ENCODE results near the gene CD79A. TPM values are rescaled to one million over a fixed set of nuclear protein-coding genes. Genes with fewer than 3 reads are reported as not detected.

Gene CD79A
- total RNA-seq, 2 experiments from 2014 or later, result 3.7 to 3.8 TPM

GRCh38 chr19:41904118-41904870 is 27.2 kb downstream of the CD79A start:
- H3K4me1 ChIP-seq (ENCODE audit: insufficient read depth, low read length), result peaks cover 48% of the 10 kb centered on the region
- Mint-ChIP-seq H3K27ac (no peak overlapping the region), H3K27me3 (no peaks in the 10 kb centered on the region), H3K4me1 (ENCODE audit: low read depth) (peaks cover 52% of the 10 kb centered on the region), H3K4me3 (no peak overlapping the region), H3K36me3 (ENCODE audit: low read depth) (peaks cover 79% of the 10 kb centered on the region), H3K9me3 (no peaks in the 10 kb centered on the region)
- DNase-seq (no peak), ATAC-seq (ENCODE audit: poor library complexity) (no peak)
- intact Hi-C loops (cut with DNase I, micrococcal nuclease), result no loop called here
- CTCF ChIA-PET, result no interaction called here
- no peak overlapping the region for H3K4me3 ChIP-seq (ENCODE audit: low read length)
- no peaks in the 10 kb centered on the region for H3K27me3 ChIP-seq (ENCODE audit: control insufficient read depth in 1 of 2, insufficient read depth in 2 of 2, low read length in 2 of 2)
- no peaks in the 10 kb centered on the region for H3K9me3 ChIP-seq (ENCODE audit: control insufficient read depth in 1 of 2, insufficient read depth in 1 of 2, low read length in 2 of 2)
- peaks cover 74% of the 10 kb centered on the region for H3K36me3 ChIP-seq (ENCODE audit: insufficient read depth, low read length)
- no peak for TF ChIP-seq CTCF (IDR thresholded peaks at IDR 0.05)
- POLR2A ChIA-PET, result interaction anchor here (1.6 to 8.3 kb wide), 5 partner anchors 16 to 44 kb away, joined by 4 to 92 read pairs (median 31); partner anchors contain the start of genes ARHGEF1 and RPS19
- H3K27ac ChIP-seq (ENCODE audit: low read depth in 1 of 2, low read length in 2 of 2), result no peak overlapping the region

GRCh38 chr19:41905273-41906002 is 28.4 kb downstream of the CD79A start:
- DNase-seq (no peak), ATAC-seq (ENCODE audit: poor library complexity) (no peak)
- Mint-ChIP-seq H3K9me3 (no peaks in the 10 kb centered on the region), H3K4me3 (no peak overlapping the region), H3K4me1 (ENCODE audit: low read depth) (peaks cover 44% of the 10 kb centered on the region), H3K27me3 (no peaks in the 10 kb centered on the region), H3K27ac (peak overlapping the region; percentile 59), H3K36me3 (ENCODE audit: low read depth) (peaks cover 68% of the 10 kb centered on the region)
- POLR2A ChIA-PET, result interaction anchor here (1.5 to 8.3 kb wide), 3 partner anchors 17 to 45 kb away, joined by 4 to 92 read pairs (median 5); partner anchors contain the start of gene RPS19
- Histone ChIP-seq H3K4me1 (ENCODE audit: insufficient read depth, low read length) (peaks cover 52% of the 10 kb centered on the region), H3K27ac (ENCODE audit: low read depth in 1 of 2, low read length in 2 of 2) (no peak overlapping the region), H3K36me3 (ENCODE audit: insufficient read depth, low read length) (peaks cover 64% of the 10 kb centered on the region), H3K9me3 (ENCODE audit: control insufficient read depth in 1 of 2, insufficient read depth in 1 of 2, low read length in 2 of 2) (no peaks in the 10 kb centered on the region), H3K4me3 (ENCODE audit: low read length) (no peak overlapping the region), H3K27me3 (ENCODE audit: control insufficient read depth in 1 of 2, insufficient read depth in 2 of 2, low read length in 2 of 2) (no peaks in the 10 kb centered on the region)
- CTCF ChIA-PET, result interaction anchor here (1.9 kb wide), 1 partner anchor 32 kb away, joined by 4 read pairs; no protein-coding TSS in a partner anchor
- intact Hi-C loops (cut with DNase I, micrococcal nuclease), result no loop called here
- TF ChIP-seq CTCF (IDR thresholded peaks at IDR 0.05), result no peak

GRCh38 chr19:41906271-41906670 is 29.2 kb downstream of the CD79A start:
- no peak for TF ChIP-seq CTCF (IDR thresholded peaks at IDR 0.05)
- H3K27ac Mint-ChIP-seq, result peak overlapping the region; percentile 76
- peaks cover 60% of the 10 kb centered on the region for H3K36me3 ChIP-seq (ENCODE audit: insufficient read depth, low read length)
- H3K4me1 Mint-ChIP-seq (ENCODE audit: low read depth), result peaks cover 51% of the 10 kb centered on the region
- H3K36me3 Mint-ChIP-seq (ENCODE audit: low read depth), result peaks cover 61% of the 10 kb centered on the region
- H3K4me3 Mint-ChIP-seq, result peak overlapping the region; percentile 52
- CTCF ChIA-PET, result interaction anchor here (1.9 kb wide), 1 partner anchor 33 kb away, joined by 4 read pairs; no protein-coding TSS in a partner anchor
- peaks cover 59% of the 10 kb centered on the region for H3K4me1 ChIP-seq (ENCODE audit: insufficient read depth, low read length)
- no peaks in the 10 kb centered on the region for H3K27me3 ChIP-seq (ENCODE audit: control insufficient read depth in 1 of 2, insufficient read depth in 2 of 2, low read length in 2 of 2)
- peak overlapping the region in 1 of 2 donors; percentile 14 for H3K27ac ChIP-seq (ENCODE audit: low read depth in 1 of 2, low read length in 2 of 2)
- POLR2A ChIA-PET, result interaction anchor here (1.5 to 8.3 kb wide), 2 partner anchors 18 to 31 kb away, joined by 5 to 92 read pairs; no protein-coding TSS in a partner anchor
- no peaks in the 10 kb centered on the region for H3K9me3 Mint-ChIP-seq
- H3K4me3 ChIP-seq (ENCODE audit: low read length), result no peak overlapping the region
- DNase-seq (no peak), ATAC-seq (ENCODE audit: poor library complexity) (no peak)
- H3K27me3 Mint-ChIP-seq, result no peaks in the 10 kb centered on the region
- intact Hi-C loops (cut with DNase I, micrococcal nuclease), result no loop called here
- H3K9me3 ChIP-seq (ENCODE audit: control insufficient read depth in 1 of 2, insufficient read depth in 1 of 2, low read length in 2 of 2), result no peaks in the 10 kb centered on the region

Measured in CD4-positive, alpha-beta T cell (primary cell).